ENCODE measurements around the gene DOCK9.

DOCK9 gene

DNA sequence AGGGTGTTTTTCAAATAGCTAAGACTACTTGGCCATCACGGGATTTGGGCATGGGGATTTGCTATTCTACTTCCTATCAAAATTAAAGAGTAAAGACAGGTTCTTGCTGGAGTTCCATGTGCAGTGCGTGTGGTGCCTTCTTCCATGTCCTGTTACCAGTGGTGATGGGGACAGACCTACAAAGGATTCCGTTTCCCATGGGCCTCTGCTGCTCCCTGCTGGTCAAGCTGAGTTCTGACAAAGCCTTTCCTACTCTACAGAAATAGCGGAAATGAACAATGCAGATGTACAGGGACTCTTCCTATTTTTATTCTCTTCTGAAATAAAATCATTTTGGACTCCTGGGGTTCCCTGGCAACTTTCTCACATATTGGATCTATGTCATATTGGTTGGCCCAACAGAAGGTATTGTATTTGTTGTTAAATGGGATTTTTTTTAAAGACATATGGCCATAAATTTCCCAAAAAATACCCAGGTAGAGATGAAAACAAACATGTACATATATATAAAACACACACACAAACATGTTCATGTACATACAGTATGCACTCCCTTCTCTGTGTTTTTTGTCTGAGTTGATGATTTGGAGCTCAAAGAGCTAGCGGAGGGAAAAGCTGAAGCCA, 134.9 kb downstream of the DOCK9 start:
- DNase-seq = peak; percentile 45

DNA sequence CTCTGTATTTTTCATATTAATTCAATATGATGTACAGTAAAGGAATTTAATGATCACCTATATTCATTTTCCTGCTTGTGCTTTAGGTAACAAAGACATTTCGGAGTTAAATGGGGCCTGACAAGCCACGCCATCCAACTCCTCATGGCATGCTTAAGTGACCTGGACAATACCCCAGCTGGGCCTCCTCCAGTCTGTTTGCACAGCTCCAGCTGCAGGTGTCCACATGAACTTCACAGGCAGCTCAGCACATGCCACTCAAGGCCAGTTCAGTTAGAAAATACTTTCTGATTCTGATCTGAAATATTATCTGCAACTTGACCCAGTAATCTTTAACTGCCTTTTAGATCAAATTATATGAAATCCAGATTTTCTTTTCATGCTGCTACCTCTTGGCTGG, 135.8 kb downstream of the DOCK9 start:
- no peak for DNase-seq

DNA sequence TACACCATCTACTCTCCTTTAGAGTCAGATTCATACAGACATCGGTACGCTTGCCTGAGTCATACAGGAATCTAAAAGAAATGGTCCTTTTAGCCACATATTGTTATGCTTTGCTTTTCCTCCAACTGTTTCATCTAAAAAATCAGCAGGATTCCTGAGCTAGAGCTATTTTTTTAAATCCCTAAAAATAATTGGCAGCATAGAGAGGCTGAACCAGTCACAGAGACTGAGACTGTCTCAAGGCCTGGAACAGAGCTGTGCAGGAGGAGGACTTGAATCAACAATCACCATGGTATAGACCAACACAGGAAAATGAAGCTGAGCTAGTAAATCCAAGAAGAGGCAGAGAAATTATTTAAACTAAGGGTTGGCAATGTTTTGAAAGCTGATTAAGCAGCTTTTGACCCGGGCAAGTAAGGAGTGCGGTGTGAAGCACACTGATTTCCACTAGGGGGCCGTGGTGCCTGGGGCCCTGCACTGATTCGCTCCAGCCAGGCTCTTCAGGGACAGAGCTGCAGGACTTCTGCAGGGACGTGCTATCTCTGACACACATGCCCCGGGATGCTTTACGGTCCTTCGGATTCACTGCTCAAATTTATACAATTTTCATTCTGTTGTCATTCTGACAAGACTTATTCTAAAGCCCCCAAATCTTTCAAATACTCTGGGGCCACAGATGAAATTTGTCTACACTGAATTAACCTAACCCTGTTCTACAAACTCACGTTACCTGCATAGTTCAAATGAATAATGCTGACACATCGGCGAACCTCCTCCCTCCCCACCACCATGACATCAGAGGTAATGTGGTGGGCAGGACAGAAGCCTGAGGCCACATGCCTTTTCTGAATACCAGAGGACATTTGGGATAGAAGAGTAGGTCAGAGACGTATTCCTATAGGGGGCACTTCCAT, 137.8 kb downstream of the DOCK9 start:
- DNase-seq = no peak

DNA sequence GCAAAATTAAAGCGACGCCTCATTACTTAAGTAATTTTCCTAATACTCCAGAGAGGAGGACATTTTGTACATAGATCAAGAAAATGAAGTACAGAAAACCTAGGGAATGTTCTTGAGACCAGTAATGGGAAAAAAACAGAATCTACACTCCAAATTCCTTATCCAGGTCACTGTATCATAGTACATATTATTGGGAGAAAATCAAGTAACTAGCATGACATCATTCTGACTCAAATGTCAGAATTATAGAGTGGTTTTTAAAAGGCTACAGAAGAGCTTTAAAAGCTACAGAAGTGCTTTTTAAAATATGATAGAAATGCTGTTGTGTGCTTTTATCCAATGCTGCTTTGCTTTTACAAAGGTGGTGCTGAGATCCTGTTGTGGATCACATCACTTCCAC, 139.1 kb downstream of the DOCK9 start:
- DNase-seq = no peak

DNA sequence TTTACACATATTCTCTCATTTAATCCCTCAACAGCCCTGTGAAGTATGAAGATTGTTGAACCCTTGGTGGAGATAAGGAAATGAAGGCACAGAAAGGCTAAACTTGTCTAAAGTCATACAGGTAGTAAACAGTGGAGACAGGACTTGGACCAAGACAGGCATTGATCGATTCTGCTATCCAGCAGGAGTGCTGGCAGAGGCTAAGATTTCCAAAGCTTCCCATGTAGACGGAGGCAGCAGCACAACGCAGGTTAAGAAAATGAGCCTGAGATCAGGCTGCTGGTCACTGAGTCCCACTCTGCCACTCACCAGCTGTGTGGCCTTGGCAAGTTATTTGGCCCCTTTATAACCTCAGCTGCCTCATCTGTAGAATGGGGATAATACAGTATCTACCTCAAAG, 140.0 kb downstream of the DOCK9 start:
- DNase-seq = no peak

DNA sequence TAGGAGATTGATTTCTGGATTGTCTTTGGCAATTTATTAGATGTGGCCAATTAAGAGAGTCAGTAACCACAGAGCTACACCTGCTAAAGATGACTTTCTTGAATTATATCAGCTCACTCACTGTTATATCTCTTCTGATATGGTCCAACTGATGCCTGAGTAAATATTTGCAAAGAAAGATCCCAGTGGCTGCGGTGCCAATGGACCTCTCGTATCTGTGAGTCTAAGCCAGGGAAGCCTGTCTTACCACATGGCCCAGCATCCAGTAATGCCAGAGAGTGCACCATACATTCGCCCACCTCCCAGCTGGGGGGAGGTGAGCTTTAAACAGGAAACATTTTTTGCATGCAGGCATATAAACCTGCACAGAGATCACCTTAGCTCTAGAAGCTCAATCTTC, 142.7 kb downstream of the DOCK9 start:
- DNase-seq = no peak

DNA sequence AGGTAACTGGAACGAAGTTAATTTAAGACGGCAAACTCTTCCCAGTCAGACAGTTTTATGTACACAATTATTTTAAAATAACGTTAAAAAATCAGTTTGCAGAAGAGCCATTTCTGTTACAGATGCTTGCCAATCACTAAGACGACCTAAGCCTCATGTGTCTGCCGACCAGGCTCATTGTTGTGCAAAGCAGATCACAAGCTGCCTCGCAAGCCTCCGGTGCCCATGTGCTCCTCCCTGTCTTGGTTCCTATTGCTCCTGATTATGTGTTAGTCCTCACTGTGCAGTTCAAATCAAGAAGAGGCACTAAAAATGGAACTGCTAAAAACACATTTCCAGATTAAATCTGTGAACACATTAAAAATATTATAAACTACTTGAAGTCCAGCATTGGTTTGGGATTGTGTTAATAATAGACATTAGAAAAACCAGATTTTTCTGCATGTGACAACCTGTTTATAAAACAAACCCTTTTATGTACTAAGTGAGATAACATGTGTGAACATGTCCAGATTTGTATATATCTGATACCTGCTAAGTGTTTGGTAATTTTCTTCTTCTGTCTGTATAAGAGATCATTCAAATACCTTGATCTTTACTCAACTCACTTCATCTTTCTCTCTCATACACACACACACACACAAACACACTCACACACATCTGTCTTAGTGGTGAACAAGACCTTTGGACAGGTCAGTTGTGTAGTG, 143.5 kb downstream of the DOCK9 start:
- no peak for DNase-seq

DNA sequence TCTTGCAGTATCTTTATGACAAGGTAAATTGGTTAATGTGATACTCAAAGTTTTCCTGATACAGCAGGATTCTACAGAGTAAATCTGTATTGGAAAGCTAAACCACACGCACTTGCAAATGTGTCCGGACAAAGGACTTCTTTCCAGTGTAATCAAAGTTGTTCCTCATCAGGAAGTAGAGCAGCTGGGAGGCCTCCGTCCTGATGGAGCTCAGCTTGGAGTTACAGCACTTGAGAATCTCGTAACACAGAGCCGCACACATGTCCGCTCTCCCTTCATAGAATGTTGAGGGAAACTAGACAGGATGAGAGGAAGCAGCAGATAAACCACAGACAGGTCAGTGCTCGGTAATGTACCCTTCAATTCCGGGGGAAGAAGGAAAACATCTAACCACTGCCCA, 146.6 kb downstream of the DOCK9 start:
- no peak for DNase-seq

DNA sequence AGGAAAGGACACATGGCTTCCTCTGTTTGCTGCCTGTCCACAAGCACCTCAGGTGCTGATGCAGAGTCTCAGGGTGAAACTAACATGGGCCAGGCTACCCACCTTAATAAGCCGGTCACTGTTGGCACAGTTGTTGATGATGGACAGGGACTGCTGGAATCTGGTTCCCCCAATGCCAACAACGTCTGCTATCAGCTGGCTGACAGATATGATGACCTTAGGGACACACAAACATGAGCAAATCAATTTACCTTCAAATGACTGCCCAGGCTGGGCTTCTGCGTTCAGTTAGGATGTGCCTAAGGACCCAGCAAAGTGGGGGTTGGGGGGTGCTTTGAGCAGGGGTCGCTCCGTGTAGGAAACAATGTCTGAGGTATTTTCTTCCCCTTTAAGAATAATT, 148.3 kb downstream of the DOCK9 start:
- DNase-seq = no peak

DNA sequence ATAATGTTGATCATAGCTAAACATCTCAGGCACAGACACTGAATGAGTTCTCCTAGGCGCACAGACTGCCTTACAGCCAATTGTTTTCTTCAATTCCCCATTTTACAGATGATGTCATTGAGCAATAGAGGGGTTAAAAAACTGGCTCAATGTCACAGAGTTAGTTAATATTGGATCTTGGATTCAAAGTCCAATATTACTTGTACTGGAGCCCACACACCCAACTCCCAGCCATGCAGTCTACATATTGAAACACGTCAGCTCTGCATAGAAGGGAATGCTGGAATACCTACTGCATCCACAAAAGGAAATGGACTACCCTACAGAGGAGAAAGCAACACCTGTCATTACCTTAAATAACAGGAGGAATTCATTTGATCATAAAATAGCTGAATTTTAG, 149.2 kb downstream of the DOCK9 start:
- DNase-seq = no peak

DNA sequence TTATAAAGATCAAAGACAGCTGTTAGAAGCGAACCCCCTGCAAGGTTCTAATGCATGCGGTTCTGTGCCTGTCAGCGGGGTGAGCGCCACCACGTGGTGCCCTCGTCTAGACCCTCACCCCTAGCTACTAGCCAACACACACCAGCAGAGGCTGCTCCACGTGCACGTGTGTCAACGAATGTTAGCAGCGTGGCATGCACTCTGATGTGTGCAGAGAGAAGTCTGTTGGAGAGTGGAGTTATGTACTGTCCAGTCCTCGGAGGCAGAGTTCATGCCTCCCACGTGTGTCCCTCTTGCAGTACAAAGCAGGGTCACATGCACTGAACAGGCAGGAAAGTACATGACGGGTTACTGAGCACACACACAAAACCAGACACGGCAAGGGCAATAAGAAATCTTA, 150.4 kb downstream of the DOCK9 start:
- DNase-seq = no peak

DNA sequence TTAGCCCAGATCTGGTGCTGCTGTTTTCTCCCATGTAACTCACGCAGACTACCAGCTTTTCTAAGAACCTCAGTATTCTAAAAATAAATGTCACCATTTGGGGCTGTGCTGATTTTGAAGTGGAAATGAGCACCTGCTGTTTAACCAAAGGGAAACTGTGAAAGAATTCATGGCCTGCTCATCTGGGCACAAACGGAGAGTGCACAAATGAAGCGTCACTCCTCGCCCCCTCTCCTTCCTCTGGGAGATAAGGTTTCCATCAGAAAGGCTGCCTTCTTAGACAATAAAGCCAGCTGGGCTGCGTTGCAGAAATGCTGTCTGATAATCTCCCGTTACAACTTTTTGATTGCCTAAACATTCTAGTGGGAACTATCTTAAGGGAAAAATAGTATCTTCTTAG, 151.7 kb downstream of the DOCK9 start:
- DNase-seq = no peak

DNA sequence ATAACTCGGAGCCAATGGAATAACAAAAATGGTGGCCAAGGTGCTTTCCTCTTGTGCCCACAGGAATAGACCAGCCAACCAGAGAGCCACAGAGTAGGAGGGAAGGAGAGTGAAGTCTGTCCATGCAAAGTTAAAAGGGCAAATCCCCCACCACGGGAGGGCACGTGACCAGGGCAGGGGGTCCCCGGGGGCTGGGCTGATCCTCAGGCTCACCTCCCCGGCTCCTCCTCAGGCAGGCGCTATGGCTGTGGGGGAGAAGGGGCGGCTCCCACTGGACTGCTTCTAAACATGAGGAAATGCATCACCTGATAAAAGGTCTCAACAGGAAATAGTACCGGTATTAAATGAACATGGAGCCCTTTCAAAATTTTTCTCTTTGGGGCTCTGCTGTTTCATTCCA, 152.2 kb downstream of the DOCK9 start:
- no peak for DNase-seq

DNA sequence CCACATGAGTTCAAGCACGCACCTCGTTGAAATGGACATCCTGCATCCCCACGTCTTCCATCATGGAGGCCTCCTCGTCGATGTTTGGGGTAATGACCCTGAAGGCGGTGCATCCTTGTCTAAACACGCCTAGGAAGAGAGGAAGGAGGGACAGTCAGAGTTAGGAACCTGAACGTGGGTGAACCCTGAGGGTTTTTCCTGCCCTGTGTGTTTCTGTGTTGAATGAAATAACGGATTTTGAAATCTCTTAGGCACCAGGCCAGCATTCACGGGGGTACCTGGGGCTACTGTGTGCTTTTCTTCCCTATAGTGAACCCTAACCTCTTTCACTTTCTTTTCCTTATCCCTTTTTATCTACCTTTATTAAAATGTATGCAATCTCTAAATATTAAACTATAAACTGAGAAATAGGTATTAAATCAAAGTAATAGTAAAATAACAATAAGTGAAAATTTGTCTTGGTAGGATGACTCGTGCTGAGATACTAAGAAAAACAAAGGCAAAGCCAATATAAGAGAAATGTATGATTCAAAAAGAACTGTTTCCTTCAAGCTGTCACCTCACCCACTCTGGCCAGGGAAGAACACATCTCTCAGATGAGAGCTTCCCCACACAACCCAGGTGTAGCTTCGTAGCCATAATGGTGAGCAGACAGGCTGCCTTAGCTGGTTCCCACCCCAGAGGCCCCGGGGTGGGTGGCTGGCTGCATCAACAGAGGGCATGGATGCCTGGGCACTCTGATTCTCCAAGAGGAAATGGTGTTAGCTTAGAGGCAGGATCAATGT, 153.3 kb downstream of the DOCK9 start:
- DNase-seq = no peak

DNA sequence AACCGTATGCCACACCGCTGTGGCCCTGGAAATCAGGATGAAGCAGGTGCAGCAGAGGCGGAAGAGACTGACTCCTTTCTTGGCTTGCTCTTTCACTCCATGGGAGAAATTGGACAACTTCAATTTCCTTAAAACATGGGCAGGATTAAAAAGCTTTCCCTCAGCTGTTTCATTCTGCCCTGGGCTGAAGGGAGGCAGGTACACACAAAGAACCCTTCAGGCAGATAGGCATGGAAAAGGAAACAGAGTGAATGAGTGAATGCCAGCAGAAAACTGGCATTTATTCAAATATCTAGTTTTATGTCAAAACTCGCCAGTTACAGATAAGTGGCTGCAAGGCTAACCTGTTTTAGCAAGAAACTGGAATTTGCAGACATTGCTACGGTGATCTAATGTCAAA, 154.4 kb downstream of the DOCK9 start:
- DNase-seq = no peak

DNA sequence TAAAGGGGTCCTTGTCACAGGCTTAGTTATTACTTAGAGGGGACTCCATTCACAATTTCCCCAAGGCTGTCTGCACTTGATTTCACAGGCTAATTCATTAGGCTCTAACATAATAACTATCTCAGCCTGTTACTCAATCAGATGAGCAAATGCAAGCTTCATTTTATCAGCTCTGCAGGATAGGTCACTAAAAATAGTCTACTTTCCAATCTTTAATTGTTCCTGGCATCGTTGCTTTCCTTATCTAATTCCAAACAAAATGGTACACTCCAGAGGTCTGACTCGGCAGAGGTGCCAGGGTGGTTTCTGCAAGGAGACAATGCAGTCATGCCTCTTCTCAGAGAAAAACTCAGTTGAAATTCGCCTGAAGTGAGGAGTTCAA, 155.6 kb downstream of the DOCK9 start:
- no peak for DNase-seq

DNA sequence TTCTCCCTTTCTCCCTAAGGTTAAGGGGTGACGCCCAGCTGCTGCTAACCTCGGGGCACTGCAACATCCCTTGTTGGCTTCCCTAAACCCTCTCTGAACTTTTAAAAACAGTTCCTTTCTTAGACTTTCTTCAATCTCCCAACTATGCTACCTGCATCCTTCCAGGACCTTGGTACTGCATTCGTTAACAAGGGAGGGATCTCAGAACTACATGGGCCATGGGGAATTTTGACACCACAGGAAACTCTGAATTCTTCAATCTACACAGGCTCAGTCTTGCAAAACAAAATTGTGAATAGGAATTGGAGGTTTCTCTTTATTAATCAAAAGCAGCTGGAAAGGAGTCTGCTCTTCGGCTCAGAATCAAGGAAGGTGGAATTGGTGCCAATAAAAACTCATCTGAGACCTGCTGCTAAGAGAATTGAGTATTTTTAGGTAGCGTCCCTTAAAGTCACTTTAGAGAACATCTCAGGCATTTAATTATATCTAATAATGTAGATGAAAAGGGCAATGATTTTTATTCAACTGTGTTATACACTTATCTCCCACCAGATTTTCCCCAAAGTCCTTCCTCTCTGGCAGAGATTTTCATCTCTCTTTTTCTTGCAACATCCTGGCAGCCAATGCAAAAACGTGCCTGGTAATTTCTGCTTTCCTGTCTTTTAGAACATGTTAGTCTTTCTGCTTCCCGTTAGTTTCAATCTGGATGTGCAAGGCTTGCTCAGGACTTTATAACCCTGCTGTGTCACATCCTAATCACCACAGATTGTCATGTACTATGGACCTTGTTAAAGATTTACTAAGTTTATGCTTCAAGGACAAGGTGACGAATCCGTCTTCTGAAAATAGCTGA, 156.3 kb downstream of the DOCK9 start:
- no peak for DNase-seq

DNA sequence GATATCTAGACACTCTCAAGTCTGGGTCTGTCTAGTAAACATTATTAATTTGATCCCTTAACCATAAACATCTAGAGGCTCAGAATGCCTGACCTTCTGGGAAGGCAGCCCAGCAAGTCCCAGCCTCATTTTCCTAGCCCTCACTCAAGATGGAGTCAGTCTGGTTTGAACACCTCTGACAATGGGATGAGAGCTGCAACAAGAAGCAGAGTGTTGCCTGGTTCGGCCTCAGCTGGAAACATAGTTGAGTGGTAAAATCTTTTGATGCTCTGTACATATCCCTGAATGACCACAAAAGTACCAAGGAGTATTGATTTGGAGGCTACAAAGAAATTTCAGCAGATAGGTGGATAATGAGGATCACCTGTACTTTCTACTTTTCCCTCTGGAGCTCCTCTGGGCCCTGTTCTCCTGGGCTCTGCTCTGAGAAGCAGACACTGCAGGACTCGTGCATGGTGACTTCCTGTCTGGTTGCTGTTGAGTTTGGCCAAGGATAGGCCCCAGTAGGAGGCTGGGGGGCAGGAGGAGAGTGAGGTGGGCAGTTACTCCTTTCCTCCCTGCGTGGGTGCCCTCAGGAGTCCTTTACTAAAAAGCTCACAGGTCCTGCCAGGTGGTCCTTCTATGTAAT, 157.0 kb downstream of the DOCK9 start:
- no peak for DNase-seq

DNA sequence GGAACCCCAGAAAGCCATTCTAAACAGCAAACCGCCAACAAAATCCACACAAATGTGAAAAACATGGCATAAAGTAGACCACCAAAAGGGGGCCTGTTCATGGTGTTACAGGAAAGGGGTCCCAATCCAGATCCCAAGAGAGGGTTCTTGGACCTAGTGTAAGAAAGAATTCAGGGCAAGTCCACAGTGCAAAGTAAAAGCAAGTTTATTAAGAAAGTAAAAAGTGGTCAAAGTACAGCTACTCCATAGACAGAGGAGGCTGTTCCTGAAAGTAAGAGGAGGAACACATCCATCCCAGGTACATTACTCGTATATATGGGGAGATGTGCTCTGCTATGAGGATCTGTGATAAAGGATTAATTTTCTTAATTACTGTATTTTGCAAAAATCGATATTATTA, 157.6 kb downstream of the DOCK9 start:
- DNase-seq = no peak

DNA sequence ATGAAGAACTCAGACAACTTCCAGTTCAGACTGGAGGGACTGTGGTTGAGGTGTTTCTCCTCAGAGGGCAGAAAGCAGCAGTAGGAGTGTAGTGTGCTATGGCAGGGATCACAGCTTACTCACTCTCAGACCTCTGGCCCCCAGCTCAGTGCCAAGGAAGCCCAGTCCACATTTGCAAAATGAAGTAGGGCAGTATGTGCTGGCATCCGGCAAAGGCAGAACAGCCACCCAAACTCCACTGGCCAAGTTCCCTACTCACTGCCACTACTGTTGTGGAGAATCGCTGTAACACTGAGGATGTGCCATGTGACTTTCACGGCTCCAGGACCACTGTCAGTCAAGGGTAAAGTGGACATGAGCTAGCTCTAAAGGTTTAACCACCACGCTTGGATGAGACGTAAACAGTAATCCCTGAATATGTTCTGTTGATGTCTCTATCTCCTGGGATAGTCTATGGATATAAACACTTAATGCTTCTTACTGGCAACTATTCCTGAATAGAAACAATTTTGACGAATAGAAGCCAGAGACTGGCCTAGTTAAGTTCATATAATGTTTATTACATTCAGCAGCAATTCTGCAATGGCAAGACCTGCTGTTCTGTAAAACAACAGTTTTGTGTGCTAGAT, 158.4 kb downstream of the DOCK9 start:
- DNase-seq = no peak

DNA sequence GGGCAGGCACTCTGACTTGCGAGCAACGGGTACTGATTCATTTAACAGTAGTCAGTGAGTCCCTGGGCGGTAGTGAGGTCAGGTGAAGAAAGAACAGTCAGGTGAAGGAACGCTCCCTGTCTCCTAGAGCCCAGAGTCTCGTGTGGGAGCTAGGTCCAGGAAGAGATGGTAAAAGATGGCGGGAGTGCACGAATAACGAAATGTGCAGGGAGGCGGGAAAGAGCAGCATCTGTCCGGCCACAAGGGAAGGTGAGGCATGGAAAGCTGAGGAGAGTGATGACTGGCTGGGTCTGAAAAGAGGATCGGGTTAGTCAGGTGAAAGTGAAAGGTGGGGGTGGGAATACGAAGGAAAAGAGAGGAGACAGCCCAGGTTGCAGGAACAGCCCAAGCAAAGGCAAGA, 161.5 kb downstream of the DOCK9 start:
- DNase-seq = no peak
